ENCODE measurements around the gene PKDREJ. TPM values are rescaled to one million over a fixed set of nuclear protein-coding genes. Genes with fewer than 3 reads are reported as not detected.

PKDREJ gene
- total and polyA plus RNA-seq, 2 of the 4 experiments (the other 2 are of a cell fraction), result 0.02 TPM; not detected in 1

GRCh38 chr22:46273432-46274148 is 10.4 kb upstream of the PKDREJ start:
- no peak overlapping the region for H3K4ac ChIP-seq (ENCODE audit: low read depth, low read length)
- no peak overlapping the region for H4K8ac ChIP-seq (ENCODE audit: low read depth in 2 of 2, low read length in 2 of 2)
- TF ChIP-seq CTCF (conservative IDR thresholded peaks at IDR 0.05; ENCODE audit: low read depth, low read length), result no peak
- TF ChIP-seq NFE2L2 (IDR thresholded peaks at IDR 0.05; ENCODE audit: low read depth, low read length), result no peak
- no peak for TF ChIP-seq RFX5 (IDR thresholded peaks at IDR 0.05; ENCODE audit: low read depth, low read length)
- TF ChIP-seq POLR2A (IDR thresholded peaks at IDR 0.05; ENCODE audit: low read depth, low read length), result no peak
- TF ChIP-seq CHD1 (IDR thresholded peaks at IDR 0.05; ENCODE audit: low read depth, low read length), result no peak
- no peak for TF ChIP-seq BHLHE40 (IDR thresholded peaks at IDR 0.05; ENCODE audit: low read depth, low read length)
- TF ChIP-seq MAZ (IDR thresholded peaks at IDR 0.05; ENCODE audit: borderline replicate concordance, low read depth, low read length), result no peak
- TF ChIP-seq RAD21 (IDR thresholded peaks at IDR 0.05; ENCODE audit: low read length), result no peak
- TF ChIP-seq CEBPB (IDR thresholded peaks at IDR 0.05; ENCODE audit: low read depth, low read length), result no peak
- TF ChIP-seq FOS (IDR thresholded peaks at IDR 0.05; ENCODE audit: low read depth, low read length), result no peak
- TF ChIP-seq SMC3 (IDR thresholded peaks at IDR 0.05; ENCODE audit: low read depth, low read length), result no peak
- TF ChIP-seq USF2 (IDR thresholded peaks at IDR 0.05; ENCODE audit: low read depth, low read length), result no peak
- no peak for TF ChIP-seq MXI1 (IDR thresholded peaks at IDR 0.05; ENCODE audit: borderline replicate concordance, low read depth, low read length)
- H4K5ac ChIP-seq (ENCODE audit: low read depth, low read length), result no peak overlapping the region
- in situ Hi-C loops (cut with MboI; ENCODE audit: low sequenced_read_pairs), result no loop called here
- 0 out of 2 replicates have a peak, but pooled peaks cover 5% of the 10 kb centered on the region for H4K20me1 ChIP-seq (ENCODE audit: insufficient read depth, low read length)
- ATAC-seq (ENCODE audit: low read depth) (no peak), DNase-seq (no peak)
- H3K9me3 ChIP-seq (ENCODE audit: control insufficient read depth, insufficient read depth, low read length), result no peaks in the 10 kb centered on the region
- no peak overlapping the region for H2AK5ac ChIP-seq (ENCODE audit: low read depth, low read length)
- no peak overlapping the region for H3K9ac ChIP-seq (ENCODE audit: low read depth, low read length)
- BruUV-seq (replicated peaks), result no TSS peak
- peaks cover 7% of the 10 kb centered on the region for H3K4me1 ChIP-seq (ENCODE audit: control insufficient read depth, insufficient read depth, low read length)
- H4K91ac ChIP-seq (ENCODE audit: insufficient read depth, low read depth, low read length), result no peak overlapping the region
- H2AK9ac ChIP-seq (replicated peaks; ENCODE audit: low read depth, low read length, poor library complexity), result peak overlapping the region; percentile 90
- peaks cover 8% of the 10 kb centered on the region for H3K9me1 ChIP-seq (ENCODE audit: insufficient read depth, low read length)
- peaks cover 57% of the 10 kb centered on the region for H3K36me3 ChIP-seq (ENCODE audit: control insufficient read depth, insufficient read depth, low read length)
- POLR2A ChIA-PET (ENCODE audit: unreplicated experiment), result no interaction called here
- H3K79me1 ChIP-seq (ENCODE audit: low read depth in 1 of 2, low read length in 2 of 2), result peaks cover 9 to 14% of the 10 kb centered on the region in 2 experiments
- H3K23ac ChIP-seq (ENCODE audit: low read depth, low read length), result no peak overlapping the region
- no peak overlapping the region for H3K4me2 ChIP-seq (ENCODE audit: low read depth, low read length)
- H3K18ac ChIP-seq (ENCODE audit: low read depth, low read length), result no peak overlapping the region
- no peak overlapping the region for H2BK15ac ChIP-seq (ENCODE audit: low read depth, low read length)
- H2BK20ac ChIP-seq (ENCODE audit: low read depth, low read length), result no peak overlapping the region
- 100% methylated on average over 2 of the region's 12 CpGs; no CpG with 5 or more reads in 1 of the 2 experiments for WGBS, 2 experiments (ENCODE audit: extremely low coverage in 2 of 2, insufficient read length in 1 of 2)
- H3K4me3 ChIP-seq (ENCODE audit: insufficient read depth, low read depth, low read length), result no peak overlapping the region
- no peak overlapping the region for H3K27ac ChIP-seq (ENCODE audit: insufficient read depth, low read length)
- H3K56ac ChIP-seq (ENCODE audit: extremely low read depth, insufficient read depth, low read length), result no peak overlapping the region
- no peak overlapping the region for H2BK120ac ChIP-seq (ENCODE audit: low read depth, low read length)
- no peak overlapping the region for H2AFZ ChIP-seq (replicated peaks; ENCODE audit: low read length, poor library complexity)
- no peak overlapping the region for H3K14ac ChIP-seq (replicated peaks; ENCODE audit: low read depth, low read length)
- CTCF ChIA-PET, result no interaction called here
- intact Hi-C loops (cut with micrococcal nuclease), result no loop called here
- H2BK5ac ChIP-seq (ENCODE audit: low read depth, low read length, poor library complexity, severe bottlenecking), result no peak overlapping the region
- dilution Hi-C loops (cut with HindIII; ENCODE audit: low sequenced_read_pairs, unreplicated experiment), result no loop called here
- H3K27me3 ChIP-seq (ENCODE audit: control insufficient read depth, insufficient read depth, low read length), result no peaks in the 10 kb centered on the region
